GM21447 (cell line): ENCODE measurements around the gene GRID1.
"Not testable (repeated sequence)": the region's sequence is repeated elsewhere in the genome, so short reads cannot be mapped to it uniquely, and the experiment has no call there.

Experiments
- ATAC-seq: cut with Tn5 transposase; IDR thresholded peaks from one replicate; pipeline ENCODE4 v1.9.1; 2021; ENCODE audit not compliant: unreplicated experiment

The GRID1 gene

GRCh38 chr10:85861513-85862197, 504.9 kb downstream of the GRID1 start:
- ATAC-seq: no peak

- ATAC-seq: no peak
Measured at GRCh38 chr10:85859859-85860258, 506.7 kb downstream of the GRID1 start.

- ATAC-seq: no peak
Measured at GRCh38 chr10:85858776-85859515, 507.6 kb downstream of the GRID1 start.

- no peak for ATAC-seq
Measured at GRCh38 chr10:85857791-85858190, 508.8 kb downstream of the GRID1 start.

- no peak for ATAC-seq
Measured at GRCh38 chr10:85857305-85857704, 509.3 kb downstream of the GRID1 start.

GRCh38 chr10:85851934-85852333, 514.7 kb downstream of the GRID1 start:
- ATAC-seq: no peak

GRCh38 chr10:85851325-85851724, 515.3 kb downstream of the GRID1 start:
- ATAC-seq: no peak

GRCh38 chr10:85850736-85851135, 515.9 kb downstream of the GRID1 start:
- no peak for ATAC-seq

GRCh38 chr10:85849315-85849714, 517.3 kb downstream of the GRID1 start:
- ATAC-seq: no peak

- no peak for ATAC-seq
Measured at GRCh38 chr10:85848756-85849155, 517.8 kb downstream of the GRID1 start.

GRCh38 chr10:85847085-85847484, 519.5 kb downstream of the GRID1 start:
- ATAC-seq: no peak

GRCh38 chr10:85838660-85839059, 527.9 kb downstream of the GRID1 start:
- not testable (repeated sequence) for ATAC-seq

- ATAC-seq: no peak
Measured at GRCh38 chr10:85832988-85833387, 533.6 kb downstream of the GRID1 start.

- no peak for ATAC-seq
Measured at GRCh38 chr10:85831422-85831821, 535.2 kb downstream of the GRID1 start.

- ATAC-seq: no peak
Measured at GRCh38 chr10:85826377-85826776, 540.2 kb downstream of the GRID1 start.

GRCh38 chr10:85811405-85811804, 555.2 kb downstream of the GRID1 start:
- no peak for ATAC-seq

GRCh38 chr10:85810674-85811073, 555.9 kb downstream of the GRID1 start:
- ATAC-seq: no peak

GRCh38 chr10:85795460-85795859, 571.1 kb downstream of the GRID1 start:
- ATAC-seq: no peak

- ATAC-seq: no peak
Measured at GRCh38 chr10:85794553-85794952, 572.0 kb downstream of the GRID1 start.

GRCh38 chr10:85792533-85792858, 574.1 kb downstream of the GRID1 start:
- no peak for ATAC-seq

GRCh38 chr10:85791818-85792532, 574.6 kb downstream of the GRID1 start:
- ATAC-seq: no peak
